ENCODE measurements around the gene PYDC1. TPM values are rescaled to one million over a fixed set of nuclear protein-coding genes. Genes with fewer than 3 reads are reported as not detected.

Gene PYDC1
- total RNA-seq, 1 experiment from 2014 or later: not detected

DNA sequence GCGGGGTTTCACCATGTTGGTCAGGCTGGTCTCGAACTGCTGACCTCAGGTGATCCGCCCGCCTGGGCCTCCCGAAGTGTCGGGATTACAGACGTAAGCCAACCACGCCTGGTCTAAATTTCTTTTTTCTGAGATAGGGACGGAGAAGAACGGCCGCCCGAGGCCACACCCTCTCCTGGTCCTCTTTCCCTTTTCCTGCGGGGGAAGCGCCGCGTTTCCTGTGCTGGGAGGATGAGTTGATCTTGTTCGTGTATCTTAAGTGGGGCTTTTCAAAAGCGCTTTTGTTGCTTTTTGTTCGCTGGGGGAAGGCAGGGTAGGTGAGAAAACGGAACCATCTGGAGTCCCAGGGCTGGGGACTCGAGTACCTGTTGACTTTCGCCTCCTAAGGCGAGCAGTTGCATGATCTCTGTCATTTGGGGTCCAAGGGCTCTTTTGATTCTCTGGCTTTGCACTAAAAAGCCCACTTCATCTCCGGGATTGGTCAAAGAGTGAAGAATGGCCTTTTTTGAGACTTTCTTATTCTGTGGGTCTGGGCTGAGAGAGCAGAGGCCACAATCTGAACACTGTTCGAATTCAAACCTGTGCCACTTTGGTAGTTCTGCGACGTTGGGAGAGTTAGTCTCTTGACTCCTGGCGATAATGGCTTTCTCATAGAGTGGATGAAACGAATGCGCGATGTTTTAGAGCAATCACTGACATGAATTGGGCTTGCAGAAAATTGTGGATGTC is 35.7 kb downstream of the PYDC1 start:
- BruUV-seq (replicated peaks): TSS peak; percentile 44
- intact Hi-C loops (cut with micrococcal nuclease; ENCODE audit: unreplicated experiment): no loop called here

DNA sequence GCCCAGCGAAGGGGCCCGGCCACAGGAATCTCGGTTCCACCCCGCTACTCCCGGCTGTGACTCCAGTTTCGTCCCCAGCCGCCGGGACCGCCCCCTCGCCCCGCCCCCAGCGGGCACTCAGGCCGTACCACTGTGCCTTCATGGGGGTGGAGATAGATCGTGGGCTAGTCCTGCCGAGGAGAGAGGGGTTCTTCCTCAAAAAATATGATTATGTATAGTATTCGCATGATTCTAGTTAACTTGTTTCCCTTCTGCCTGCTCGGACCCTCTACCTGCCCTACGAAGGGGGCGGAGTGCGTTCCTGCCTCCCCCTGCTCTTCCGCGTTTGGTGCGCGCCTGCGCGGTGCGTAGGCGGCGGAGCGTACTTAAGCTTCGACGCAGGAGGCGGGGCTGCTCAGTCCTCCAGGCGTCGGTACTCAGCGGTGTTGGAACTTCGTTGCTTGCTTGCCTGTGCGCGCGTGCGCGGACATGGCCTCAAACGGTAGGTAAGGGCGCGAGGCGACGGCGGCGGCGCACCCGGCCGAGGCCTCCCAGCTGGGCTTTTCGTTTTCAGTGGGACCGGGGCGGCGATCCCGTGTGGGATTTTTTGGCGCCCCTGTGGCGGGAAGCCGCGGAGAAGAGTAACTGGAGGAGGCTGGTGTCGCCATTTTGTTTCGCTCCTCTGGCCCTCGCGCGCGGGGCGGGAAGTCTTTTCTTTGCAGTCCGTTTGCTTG is 37.0 kb downstream of the PYDC1 start, which contains the start of gene FUS:
Gene FUS (plus strand): TSS at position 393 of the 713 bp plus-strand sequence. CDS start 76 bp downstream, at position 469.
- BruUV-seq (replicated peaks): no TSS peak
- H3K27me3 ChIP-seq (replicated peaks; ENCODE audit: insufficient read depth, low read depth, low read length, poor library complexity): no peaks in the 10 kb centered on the region
- peak within 1 kb of the TSS; percentile 100 for H3K27ac ChIP-seq (ENCODE audit: low read depth, low read length, poor library complexity, severe bottlenecking)
- peaks cover 12% of the 10 kb centered on the region for H3K4me1 ChIP-seq (ENCODE audit: insufficient read depth, low read length, poor library complexity, severe bottlenecking)
- CTCF ChIA-PET: interaction anchor here (0.6 kb wide), 1 partner anchor 859 kb away, joined by 5 read pairs; no protein-coding TSS in a partner anchor
- DNase-seq (ENCODE audit: low spot score): peak; percentile 88
- intact Hi-C loops (cut with micrococcal nuclease; ENCODE audit: unreplicated experiment): no loop called here
- no peaks in the 10 kb centered on the region for H3K9me3 ChIP-seq (ENCODE audit: low read depth, low read length, poor library complexity, severe bottlenecking)
- peak within 1 kb of the TSS; percentile 88 for H3K4me3 ChIP-seq (ENCODE audit: low read depth, low read length, poor library complexity, severe bottlenecking)
- H3K36me3 ChIP-seq (ENCODE audit: insufficient read depth, low read length, poor library complexity, severe bottlenecking): peaks cover 42% of the 10 kb centered on the region
- TF ChIP-seq EZH2 (IDR thresholded peaks at IDR 0.05; ENCODE audit: borderline replicate concordance, low read depth, low read length, poor library complexity, severe bottlenecking) (no peak), CTCF (conservative IDR thresholded peaks at IDR 0.05; ENCODE audit: low read depth, low read length) (no peak)
- POLR2A ChIA-PET (ENCODE audit: low non-redundant PET): interaction anchor here (0.6 to 1.7 kb wide), 8 partner anchors 10 to 700 kb away, joined by 3 to 10 read pairs (median 4); partner anchors contain the start of genes ARMC5, KAT8, ZNF646 and ZNF668

More for the DNA sequence above, 35.7 kb downstream of the PYDC1 start:
- TF ChIP-seq EZH2 (IDR thresholded peaks at IDR 0.05; ENCODE audit: borderline replicate concordance, low read depth, low read length, poor library complexity, severe bottlenecking) (no peak), CTCF (conservative IDR thresholded peaks at IDR 0.05; ENCODE audit: low read depth, low read length) (no peak)
- H3K27ac ChIP-seq (ENCODE audit: low read depth, low read length, poor library complexity, severe bottlenecking): peak overlapping the region; percentile 100
- H3K9me3 ChIP-seq (ENCODE audit: low read depth, low read length, poor library complexity, severe bottlenecking): no peaks in the 10 kb centered on the region
- peak; percentile 56 for DNase-seq (ENCODE audit: low spot score)
- peaks cover 18% of the 10 kb centered on the region for H3K4me1 ChIP-seq (ENCODE audit: insufficient read depth, low read length, poor library complexity, severe bottlenecking)
- POLR2A ChIA-PET (ENCODE audit: low non-redundant PET): interaction anchor here (1.1 to 1.4 kb wide), 2 partner anchors 9 to 64 kb away, joined by 4 to 10 read pairs; partner anchors contain the start of gene KAT8
- CTCF ChIA-PET: no interaction called here
- peaks cover 56% of the 10 kb centered on the region for H3K36me3 ChIP-seq (ENCODE audit: insufficient read depth, low read length, poor library complexity, severe bottlenecking)
- H3K27me3 ChIP-seq (replicated peaks; ENCODE audit: insufficient read depth, low read depth, low read length, poor library complexity): no peaks in the 10 kb centered on the region
- H3K4me3 ChIP-seq (ENCODE audit: low read depth, low read length, poor library complexity, severe bottlenecking): peak overlapping the region; percentile 88

- Histone ChIP-seq H3K27ac (ENCODE audit: low read depth, low read length, poor library complexity, severe bottlenecking) (peak overlapping the region; percentile 100), H3K4me1 (ENCODE audit: insufficient read depth, low read length, poor library complexity, severe bottlenecking) (peaks cover 9% of the 10 kb centered on the region), H3K36me3 (ENCODE audit: insufficient read depth, low read length, poor library complexity, severe bottlenecking) (peaks cover 36% of the 10 kb centered on the region), H3K9me3 (ENCODE audit: low read depth, low read length, poor library complexity, severe bottlenecking) (no peaks in the 10 kb centered on the region), H3K27me3 (replicated peaks; ENCODE audit: insufficient read depth, low read depth, low read length, poor library complexity) (no peaks in the 10 kb centered on the region), H3K4me3 (ENCODE audit: low read depth, low read length, poor library complexity, severe bottlenecking) (peak overlapping the region; percentile 88)
- ChIA-PET CTCF (no interaction called here), POLR2A (ENCODE audit: low non-redundant PET) (interaction anchor here (0.6 to 1.7 kb wide), 4 partner anchors 37 to 280 kb away, joined by 3 to 8 read pairs (median 4); partner anchors contain the start of genes ARMC5, ZNF646 and ZNF668)
- DNase-seq (ENCODE audit: low spot score): no peak
- intact Hi-C loops (cut with micrococcal nuclease; ENCODE audit: unreplicated experiment): no loop called here
- no peak for TF ChIP-seq EZH2 (IDR thresholded peaks at IDR 0.05; ENCODE audit: borderline replicate concordance, low read depth, low read length, poor library complexity, severe bottlenecking)
- no peak for TF ChIP-seq CTCF (conservative IDR thresholded peaks at IDR 0.05; ENCODE audit: low read depth, low read length)
- TSS peak; percentile 88 for BruUV-seq (replicated peaks)
Observed at GRCh38 chr16:31179219-31179746, 37.7 kb downstream of the PYDC1 start.

All from A673 (cell line).